SHP77 (cell line): Measurements from ENCODE around the gene PNPLA8.
"Not testable (repeated sequence)": the region's sequence is repeated elsewhere in the genome, so short reads cannot be mapped to it uniquely, and the experiment has no call there.

Source experiments
- DNase-seq, 2 experiments: peaks; one replicate each; lab custom pipeline; 2025; lab: John Stamatoyannopoulos, UW

PNPLA8 gene

DNA sequence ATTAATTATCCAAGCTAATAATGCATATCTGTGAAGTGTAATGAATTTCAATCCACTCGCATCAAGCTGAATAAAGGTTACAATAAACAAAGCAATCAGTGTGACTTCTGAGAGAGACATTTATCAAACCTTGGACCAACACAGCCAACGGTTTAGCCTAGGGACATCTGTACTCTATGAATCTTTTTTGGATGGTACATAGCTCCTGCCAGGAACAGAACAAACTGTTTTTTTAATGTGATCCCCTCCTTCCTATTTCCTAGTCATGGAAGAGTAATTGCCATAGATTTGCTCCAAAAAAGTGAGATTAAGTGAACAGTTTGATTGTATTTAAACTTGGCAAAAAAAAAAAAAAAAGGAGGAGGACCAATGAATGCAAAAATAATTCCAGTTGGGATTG lies 58.5 kb downstream of the PNPLA8 start:
- DNase-seq = no peak

DNA sequence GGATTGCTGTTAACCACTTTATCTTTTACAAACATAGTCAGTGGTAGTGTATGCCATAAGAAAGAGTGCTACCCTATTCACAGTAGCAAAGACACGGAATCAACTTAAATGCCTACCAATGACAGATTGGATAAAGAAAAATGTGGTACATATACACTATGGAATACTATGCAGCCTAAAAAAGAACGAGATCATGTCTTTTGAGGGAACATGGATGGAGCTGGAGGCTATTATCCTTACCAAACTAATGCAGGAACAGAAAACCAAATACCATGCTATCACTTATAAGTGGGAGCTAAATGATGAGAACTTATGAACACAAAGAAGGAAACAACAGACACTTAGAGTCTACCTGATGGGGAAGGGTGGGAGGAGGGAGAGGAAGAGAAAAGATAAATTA lies 59.6 kb downstream of the PNPLA8 start:
- not testable (repeated sequence) for DNase-seq

GRCh38 chr7:108464743-108465142 lies 61.2 kb downstream of the PNPLA8 start:
- no peak for DNase-seq

DNA sequence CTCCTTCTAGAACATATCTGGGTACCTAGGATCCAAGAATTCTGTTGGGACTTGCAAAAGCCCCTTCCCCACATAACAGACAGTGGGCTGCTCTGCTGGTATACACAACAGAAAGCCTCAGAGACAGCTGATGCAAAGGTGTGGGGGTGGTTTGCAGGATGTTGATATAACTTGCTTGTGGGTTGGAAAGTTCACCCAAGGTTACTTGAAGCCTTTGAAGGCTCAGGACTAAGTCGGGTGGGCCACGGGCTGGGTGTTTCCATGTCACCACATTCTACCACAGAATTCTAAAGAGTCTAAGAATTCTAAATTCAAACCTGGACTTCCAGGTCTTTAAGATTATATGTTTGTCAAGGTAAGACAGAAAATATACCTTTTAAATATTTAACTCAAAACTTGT lies 62.3 kb downstream of the PNPLA8 start:
- no peak for DNase-seq

- no peak for DNase-seq
Observed at GRCh38 chr7:108461840-108462239, 64.1 kb downstream of the PNPLA8 start.

DNA sequence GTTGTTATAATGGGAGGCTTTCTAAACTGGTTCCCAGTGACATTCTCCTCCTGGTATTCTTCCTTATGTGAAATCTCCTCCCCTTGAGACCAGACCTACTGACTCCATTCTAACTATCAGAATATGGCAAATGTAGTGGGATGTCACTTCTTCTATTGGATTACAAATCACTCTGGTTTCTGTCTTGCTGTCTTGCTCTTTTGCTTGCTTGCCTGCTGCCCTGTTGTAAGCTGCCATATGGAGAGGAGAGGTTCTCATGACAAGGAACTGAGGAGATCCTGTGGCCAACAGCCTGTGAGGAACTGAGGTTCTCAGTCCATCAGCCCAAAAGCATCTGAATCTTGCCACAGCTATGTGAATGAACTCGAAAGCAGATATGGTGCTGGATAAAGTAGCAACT lies 65.0 kb downstream of the PNPLA8 start:
- DNase-seq = no peak

DNA sequence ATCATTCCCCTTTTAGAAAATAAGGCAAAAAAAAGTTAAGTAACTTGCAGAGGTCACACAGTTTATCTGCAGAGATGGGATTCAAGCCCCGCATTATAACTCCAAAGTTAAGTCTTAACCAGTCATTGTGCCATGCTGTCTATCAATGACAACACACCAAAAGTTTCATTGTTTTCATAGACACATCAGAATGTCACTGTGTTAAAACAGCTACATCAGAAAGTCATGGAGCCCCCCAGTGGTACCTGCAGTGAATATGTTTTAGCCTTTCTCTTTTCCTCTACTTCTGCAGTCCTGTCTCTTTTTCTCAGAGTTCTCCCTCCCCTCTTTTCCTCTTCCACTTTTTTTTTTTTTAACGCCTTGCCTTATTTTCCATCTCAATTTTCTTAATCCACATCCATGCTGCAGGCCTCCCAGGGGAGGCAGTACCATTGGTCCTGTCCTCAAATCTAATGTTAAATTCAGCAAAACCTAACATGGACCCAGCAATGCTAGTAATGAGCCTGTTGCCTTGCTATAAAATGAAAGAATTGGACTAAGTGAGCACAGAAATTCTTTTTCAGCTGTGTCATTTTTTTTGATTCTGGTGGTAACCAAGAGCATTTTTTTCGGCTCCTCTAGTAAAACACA lies 65.9 kb downstream of the PNPLA8 start:
- peak; percentile 44 to 52 for DNase-seq

- DNase-seq = no peak
Observed at GRCh38 chr7:108457871-108458270, 68.1 kb downstream of the PNPLA8 start.

GRCh38 chr7:108456845-108457540 lies 68.9 kb downstream of the PNPLA8 start:
- DNase-seq = no peak

GRCh38 chr7:108455998-108456677 lies 69.8 kb downstream of the PNPLA8 start, which contains the start of gene NRCAM:
Gene NRCAM (minus strand): TSS chr7:108456436. CDS start chr7:108240064, 216,372 bp downstream.
- peak; percentile 82 to 92 for DNase-seq

DNA sequence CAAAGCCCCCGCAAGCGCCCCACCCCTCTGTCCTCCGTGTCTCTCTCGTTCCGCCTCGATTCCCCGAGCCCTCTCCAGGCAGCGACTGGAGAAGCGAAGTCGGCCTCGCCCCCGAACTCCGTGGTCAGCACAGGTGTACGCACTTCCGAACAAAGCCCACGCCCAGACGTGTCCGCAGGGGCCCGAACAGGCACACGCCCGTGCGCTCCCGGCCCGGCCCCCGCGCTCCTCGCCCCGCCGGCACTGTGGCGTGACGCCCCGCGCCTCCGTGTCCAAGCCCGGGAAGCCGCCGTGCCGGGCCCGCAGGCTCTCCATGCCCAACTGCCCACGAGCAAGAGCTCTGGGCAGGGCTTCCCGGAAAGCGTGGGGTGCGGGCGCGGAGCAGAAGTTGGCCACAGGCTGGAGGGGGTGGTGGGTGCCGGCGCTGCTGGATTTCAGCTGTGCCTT lies 70.4 kb downstream of the PNPLA8 start:
- DNase-seq = no peak

- peak; percentile 33 to 56 for DNase-seq
Observed at GRCh38 chr7:108454674-108455550, 71.0 kb downstream of the PNPLA8 start.

- no peak for DNase-seq
Observed at GRCh38 chr7:108454317-108454673, 71.6 kb downstream of the PNPLA8 start.

DNA sequence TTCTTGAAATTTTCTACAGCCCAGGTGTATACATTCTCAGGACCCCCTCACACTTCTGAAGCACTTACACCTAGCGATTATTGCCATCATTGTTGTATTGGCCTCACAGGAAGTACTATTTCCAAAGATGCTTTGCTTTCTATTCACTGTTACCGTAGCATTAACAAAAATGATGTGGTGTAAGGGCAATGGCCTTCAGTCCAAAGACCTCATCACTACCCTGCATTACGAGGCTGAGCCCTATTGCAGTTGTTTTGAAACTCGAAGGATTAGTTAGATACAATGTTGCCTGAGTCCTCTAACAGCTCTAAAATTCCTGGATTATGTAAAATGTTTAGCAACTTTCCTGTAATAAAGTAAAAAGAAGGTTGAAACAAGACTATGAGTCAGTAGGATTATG lies 72.6 kb downstream of the PNPLA8 start:
- no peak for DNase-seq

DNA sequence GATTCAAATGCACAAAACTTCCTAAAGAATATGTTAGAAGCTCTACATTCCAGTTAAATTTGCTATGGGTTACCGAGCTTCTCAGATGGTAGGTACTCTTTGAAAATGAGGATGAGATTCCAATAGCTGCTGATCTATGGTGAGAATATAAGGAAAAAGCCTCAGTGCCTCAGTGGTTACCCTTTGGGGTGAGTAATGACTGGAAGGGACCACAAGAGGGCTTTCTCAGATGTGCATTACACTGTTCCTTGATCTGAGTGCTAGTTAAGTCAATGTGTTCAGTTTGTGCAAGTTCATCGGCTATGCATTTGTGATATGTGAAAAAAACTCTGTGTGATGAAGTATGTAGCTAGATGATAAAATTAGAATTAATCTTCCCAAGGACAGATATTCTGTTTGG lies 73.2 kb downstream of the PNPLA8 start:
- peak in 1 of 2 experiments; percentile 38 for DNase-seq

DNA sequence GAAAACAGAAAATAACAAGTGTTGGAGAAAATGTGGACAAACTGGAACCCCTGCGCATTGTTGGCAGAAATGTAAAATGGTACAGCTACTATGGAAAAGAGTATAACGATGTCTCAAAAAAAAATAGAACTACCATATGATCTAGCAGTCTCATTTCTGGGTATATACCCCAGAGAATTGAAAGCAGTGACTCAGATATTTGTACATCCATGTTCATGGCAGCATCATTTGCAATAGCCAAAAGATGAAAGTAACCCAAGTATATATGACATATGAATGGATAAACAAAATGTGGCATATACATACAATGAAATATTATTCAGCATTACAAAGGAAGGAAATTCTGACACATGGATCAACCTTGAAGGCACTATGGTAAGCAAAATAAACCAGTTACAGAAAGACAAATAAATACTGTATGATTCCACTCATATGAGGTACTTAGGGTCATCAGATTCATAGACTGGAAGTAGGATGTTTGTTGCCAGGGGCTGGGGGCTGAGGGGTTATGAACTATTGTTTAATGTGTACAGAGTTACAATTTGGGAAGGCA lies 74.6 kb downstream of the PNPLA8 start:
- DNase-seq = no peak

GRCh38 chr7:108450160-108450559 lies 75.8 kb downstream of the PNPLA8 start:
- DNase-seq = no peak

DNA sequence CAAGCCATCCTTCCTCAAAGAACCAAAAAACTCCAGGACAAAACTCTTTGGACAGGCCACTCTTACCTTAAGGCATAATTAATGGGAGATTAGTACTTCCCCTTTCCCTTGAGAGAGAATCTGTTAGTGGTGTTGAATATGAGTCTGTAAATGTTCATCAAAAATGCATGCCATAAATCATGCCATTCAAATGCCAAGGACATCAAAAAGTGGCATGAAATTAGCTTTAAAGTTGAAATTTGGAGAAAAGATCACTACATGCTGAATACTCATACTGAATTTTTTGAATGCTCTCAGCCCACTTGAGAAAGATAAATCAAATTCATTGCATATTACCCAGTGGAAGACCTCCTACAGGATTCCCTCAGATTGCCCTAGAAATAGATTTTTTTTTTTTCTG lies 76.4 kb downstream of the PNPLA8 start:
- DNase-seq = no peak

- no peak for DNase-seq
Observed at GRCh38 chr7:108448584-108449505, 77.1 kb downstream of the PNPLA8 start.

GRCh38 chr7:108442039-108442568 lies 83.8 kb downstream of the PNPLA8 start:
- peak; percentile 86 for DNase-seq
